ENCODE results near the gene OR8D2.

Gene OR8D2, protein sequence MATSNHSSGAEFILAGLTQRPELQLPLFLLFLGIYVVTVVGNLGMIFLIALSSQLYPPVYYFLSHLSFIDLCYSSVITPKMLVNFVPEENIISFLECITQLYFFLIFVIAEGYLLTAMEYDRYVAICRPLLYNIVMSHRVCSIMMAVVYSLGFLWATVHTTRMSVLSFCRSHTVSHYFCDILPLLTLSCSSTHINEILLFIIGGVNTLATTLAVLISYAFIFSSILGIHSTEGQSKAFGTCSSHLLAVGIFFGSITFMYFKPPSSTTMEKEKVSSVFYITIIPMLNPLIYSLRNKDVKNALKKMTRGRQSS

DNA sequence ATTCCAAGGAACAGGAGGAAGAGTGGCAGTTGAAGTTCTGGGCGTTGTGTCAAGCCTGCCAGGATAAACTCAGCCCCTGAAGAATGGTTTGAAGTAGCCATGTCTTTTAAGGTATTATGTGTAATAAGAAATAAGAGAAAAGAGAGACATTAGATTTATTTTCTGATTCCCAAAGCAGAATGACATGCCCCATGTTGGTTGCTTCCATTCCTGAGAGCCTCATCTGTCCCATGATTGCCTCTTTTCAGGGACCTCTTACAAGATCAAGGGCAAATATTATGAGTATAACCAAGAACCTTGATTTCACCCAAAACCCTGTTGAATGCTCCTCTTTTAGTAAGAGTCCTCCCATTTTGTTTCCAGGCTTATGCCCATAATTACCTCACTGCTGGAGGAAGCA is at the start of gene OR8D2:
TSS of gene OR8D2 (minus strand) at position 101 of the 400 bp plus-strand sequence. CDS start at position 101, 0 bp downstream.
- DNase-seq, result no peak

DNA sequence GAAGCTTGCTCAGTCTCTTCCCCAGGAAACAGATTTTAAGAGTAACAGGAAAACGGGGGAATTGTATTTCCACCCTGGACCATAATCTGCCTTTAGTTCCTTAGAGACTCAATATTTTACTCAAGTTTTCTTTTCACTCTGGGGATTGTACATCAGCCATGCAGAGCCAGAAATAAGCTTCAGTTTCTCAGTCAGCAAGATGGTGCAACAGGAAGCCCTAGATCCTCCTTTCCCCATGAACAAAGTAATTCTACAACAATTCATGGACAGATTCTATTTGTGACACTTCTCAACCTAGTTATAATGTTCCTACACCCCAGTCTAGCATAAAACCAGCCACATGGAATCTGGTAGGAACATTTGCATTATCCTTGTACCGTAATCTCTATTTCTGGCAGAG is 39.6 kb upstream of the OR8D2 start:
- peak; percentile 13 to 27 (median 24) for DNase-seq

DNA sequence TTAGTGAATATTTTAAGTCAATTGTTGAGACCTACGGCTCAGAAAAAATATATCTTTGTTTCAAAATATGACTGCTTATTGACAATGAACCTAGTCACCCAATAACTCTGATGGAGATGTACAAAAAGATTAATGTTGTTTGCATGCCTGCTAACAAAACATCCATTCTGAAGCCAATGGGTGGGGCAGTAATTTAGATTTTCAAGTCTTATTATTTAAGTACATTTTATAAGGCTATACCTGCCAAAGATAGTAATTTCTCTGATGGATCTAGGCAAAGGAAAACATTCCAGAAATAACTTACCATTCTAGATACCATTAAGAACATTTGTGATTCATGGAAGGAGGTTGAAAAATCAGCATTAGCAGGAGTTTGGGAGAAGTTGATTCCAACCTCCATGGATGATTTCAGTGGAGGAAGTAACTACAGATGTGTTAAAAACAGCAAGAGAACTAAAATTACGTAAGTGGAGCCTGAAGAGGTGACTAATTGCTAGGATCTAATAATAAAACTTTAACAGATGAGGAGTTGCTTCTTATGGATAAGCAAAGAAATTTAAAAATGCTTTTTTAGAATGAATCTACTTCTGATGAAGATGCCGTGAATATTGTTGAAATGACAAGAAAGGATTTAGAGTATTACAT is 26.4 kb upstream of the OR8D2 start:
- peak; percentile 24 to 67 (median 59) for DNase-seq

DNA sequence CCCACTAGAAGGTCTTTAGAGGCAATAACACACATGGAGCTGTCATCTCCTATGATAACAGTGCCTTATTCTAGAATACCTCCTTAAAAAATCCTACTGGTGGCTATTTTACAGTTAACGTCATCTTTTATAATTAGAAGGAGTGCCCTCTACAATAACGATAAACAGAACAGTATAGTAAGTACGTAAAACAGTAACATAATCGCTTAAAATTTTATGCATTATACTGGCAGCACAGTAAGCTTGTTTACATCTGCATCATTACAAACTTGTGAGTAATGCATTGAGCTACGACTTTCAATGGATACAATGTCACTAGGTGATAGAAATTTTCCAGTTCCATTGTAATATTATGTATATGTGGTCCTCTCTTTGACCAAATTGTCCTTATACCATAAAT is 24.3 kb upstream of the OR8D2 start:
- no peak for DNase-seq

DNA sequence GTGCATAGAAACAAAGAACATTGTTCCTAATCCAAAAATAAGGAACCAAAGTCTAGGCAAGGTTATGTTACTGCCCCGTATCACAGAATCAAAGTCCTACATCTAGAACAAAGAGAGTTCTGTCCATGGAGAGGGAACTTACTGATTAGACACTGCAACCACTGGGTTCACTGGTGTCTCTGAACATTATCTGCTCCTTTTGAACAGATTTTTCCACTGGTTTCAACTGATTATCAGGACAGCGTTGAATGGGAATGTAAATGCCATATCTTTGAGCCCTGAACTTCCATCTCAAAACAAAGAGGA is 20.1 kb upstream of the OR8D2 start:
- DNase-seq, result no peak

DNA sequence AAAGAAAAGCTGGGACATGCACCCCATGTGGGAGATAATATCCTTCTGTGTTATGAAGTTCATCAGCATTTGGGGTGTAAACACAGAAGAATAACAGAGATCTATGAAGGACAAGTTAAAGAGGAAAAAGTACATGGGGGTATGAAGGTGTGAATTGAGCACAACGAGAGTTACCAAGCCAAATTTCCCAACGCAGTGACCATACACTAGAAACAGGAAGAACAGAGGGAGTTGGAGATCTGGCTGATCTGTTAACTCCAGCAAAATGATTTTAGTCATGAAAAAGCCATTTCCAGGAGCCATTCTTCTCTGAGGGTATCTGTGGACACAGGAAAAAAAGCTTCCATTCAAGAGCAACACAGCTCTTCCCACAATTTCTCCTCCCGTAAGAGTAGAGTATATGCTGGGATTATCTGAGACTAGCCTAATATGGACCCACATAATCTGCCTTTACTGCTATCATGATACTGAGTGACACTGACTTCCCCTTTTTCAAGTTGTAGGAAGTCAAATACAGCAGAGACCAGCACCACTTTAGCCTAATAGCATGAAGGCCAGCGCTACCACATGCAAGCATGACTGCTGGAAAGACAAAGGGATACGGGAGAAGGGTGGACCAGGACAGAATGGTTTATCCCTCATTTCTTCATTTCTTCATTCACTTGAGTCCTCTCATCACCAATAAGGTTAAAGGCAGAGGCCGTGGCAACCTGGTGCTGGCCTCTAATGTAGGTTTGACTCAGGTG is 19.6 kb upstream of the OR8D2 start:
- DNase-seq, result peak; percentile 20 to 53 (median 43)

DNA sequence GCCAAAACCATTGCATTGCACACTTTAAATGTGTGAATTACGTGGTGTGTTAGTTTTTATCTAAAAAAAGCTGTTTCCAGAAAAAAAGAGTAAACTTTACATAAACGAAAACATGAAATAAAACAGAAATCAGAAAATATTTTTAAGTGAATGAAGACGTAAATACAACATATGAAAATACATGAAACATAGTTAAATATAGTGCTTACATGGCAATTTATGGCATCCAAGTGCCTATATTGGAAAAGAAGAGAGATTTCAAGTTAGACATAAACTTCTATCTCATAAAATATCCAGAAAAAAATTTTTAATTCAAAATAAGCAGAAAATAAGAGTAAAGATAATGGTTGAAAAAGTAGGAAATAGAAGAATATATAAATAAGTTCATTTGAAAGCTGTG is 11.9 kb upstream of the OR8D2 start:
- no peak for DNase-seq

DNA sequence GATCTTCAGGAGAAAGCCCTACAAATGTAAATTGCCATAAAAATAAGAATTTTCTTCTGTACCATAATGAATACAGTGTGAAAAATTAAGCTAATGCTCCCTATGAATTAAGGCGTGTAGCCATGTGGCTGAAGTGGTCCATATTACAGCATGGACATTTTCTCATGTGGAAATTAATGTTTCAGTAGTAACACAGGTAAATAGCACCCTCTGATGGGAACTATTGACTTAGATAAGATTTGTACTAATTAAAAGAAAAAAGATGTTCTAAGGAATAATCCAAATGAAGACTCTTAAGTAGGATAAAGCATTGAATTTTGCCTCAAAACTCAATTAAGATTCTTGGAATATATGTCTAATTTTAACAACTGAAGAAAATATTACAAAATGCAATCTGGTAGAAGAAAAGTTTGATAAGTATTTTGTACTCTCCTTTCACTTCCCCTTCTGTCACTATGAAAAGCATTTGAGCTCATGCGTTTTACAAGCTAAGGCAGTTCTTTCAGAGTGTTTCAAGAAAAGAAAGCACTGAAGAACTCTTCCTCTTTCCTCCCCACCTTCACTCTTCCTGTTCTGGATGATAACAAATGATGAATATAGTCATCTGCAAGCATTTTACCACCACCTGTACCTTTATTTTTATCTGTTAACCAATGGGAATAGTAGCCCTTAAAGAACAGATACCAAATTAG is 9.9 kb upstream of the OR8D2 start:
- peak; percentile 39 to 77 (median 57) for DNase-seq

DNA sequence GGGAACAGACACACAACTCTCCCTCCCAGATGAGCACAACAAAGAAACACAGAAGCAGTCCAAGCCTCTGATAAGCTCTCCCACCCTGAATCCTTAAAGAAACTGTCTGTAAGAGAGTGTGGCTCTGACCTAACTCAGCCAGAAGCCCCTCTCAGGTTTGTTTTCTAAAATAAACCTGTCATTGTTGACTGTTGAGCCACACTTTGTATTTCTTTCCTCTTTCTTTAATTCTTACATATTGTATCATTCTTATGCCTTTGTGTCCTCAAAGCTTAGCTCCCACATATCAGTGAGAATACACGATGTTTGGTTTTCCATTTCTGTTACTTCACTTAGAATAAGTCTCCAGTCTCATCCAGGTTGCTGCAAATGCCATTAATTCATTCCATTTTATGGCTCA is 7.8 kb upstream of the OR8D2 start:
- no peak for DNase-seq

DNA sequence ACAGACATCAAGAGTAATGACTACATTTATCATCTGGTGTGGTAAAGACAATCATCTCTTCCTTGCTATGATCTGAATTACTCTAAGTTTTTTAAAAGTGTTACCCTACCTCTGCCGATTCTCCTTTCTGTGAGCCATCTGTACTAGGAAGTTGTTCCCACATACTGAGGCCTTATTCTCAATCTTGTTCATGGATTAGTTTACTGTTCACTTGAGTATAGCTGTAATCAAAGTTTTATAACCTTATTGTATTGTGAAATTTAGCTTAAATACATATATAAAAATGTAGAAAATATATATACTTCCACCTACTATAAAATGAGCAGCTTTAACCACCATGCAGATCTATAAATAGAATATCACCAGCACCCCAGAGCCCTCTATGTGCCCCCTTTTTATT is 2.4 kb upstream of the OR8D2 start:
- DNase-seq, result no peak

DNA sequence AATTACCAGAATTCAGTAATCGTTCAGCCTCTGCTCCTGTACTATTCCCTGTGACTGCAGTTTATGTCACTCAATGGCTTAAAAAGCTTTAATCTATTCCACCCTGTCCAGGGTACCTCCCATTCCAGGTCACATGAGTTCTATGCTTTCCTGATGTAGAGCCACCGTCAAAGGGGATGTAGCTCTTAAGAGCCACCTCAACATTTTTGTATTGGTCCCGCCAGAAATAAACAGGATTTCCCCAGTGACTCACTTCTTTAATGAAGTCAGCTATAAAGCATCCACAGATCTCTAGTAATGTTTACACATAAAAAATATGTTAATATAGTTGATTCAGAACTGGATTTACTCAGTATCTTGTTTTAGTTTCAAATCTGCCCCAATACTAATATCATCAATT is 4.9 kb downstream of the OR8D2 start:
- peak; percentile 64 to 83 (median 74) for DNase-seq

DNA sequence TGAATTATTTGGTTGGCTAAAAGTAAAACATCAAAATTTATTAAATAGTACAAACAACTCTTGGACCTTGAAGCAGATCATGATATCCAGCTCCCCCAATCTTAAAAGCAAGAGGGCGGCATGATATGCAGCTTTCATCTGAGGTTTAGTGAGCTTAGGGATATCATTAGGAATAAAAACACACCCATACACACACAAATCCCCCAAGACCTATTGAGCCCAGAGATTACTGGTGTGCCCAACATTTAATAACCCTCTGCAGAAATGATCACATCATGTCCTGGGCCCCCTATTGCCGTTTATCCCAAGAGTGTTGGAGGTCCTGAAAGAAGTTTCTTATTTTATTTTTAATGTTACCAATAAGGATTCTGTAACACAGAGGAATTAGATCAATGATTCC is 6.1 kb downstream of the OR8D2 start, which contains the start of gene OR8D1:
TSS of gene OR8D1 (minus strand) at position 101 of the 400 bp plus-strand sequence. CDS start 3,183 bp downstream, outside the sequence.
- DNase-seq, result no peak

DNA sequence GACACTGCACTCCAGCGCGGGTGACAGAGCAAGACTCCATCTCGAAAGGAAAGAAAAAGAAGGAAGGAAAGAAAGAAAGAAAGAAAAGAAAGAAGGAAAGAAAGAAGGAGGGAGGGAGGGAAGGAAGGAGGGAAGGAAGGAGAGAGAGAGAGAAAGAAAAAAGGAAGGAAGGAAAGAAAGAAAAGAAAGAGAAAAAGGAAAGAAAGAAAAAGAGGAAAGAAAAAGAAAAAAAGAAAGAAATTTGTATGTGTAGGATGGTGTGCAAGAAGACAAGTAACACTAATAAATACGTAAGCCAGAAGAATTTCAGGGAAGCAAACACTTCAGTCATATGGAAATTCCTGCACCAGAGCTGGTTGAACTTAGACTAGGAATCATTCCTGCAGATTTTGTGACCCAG is 6.9 kb downstream of the OR8D2 start:
- DNase-seq, result no peak

DNA sequence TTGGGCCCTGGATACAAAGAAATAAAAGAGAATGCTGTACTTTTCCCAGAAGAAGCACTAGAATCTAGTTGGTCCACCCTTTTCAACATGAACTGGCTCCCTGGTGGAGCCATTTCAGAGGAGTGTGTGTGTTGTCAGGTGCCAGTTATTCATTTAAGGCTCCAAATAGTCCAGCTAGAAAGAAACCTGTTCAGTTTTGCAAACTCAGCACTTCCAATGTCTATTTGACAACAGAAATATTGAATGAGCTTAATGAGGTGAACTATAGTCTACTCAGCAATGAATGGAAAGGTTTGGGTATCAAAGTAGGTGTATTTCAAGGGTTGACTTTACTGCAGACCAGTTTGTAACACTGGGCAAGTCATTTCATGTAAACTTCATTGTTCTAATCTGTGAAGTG is 8.3 kb downstream of the OR8D2 start:
- no peak for DNase-seq

DNA sequence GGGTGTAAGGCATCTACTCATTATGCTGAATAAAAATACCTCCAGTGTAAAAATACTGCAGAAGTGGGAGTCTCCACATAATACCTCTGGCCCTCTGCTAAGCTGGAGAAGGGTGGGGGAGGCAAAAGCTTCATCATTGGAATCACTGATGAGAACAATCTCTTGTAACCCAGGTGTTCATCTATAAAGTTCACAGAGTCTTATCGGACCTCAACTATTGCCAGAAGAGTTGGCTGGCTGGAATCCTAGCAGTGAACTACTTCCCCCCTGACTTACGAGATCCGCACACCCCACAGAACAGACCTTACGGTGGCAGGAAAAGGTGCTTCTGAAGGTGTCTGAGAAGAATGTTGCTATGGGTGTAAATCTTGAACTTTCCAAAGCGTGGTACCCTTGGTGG is 8.7 kb downstream of the OR8D2 start:
- no peak for DNase-seq

DNA sequence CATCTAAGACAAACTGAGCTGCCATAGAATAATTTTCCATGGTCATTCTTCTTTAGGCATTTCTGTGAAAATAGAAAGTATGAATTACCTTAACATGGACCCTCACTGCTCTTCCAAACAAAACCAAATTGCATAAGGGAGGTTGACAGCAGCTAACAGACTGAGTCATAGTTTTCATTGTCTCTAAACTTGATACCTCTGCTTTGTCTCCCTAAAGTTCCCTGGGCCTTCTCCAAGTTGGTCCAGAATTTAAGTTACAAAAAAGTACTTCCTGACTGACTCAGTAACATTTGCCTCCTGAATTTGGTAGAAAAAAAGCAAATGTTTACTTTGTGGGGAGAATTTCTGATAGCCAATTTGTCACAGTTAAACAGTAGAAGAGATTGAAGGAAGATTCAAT is 9.3 kb downstream of the OR8D2 start:
- no peak for DNase-seq

DNA sequence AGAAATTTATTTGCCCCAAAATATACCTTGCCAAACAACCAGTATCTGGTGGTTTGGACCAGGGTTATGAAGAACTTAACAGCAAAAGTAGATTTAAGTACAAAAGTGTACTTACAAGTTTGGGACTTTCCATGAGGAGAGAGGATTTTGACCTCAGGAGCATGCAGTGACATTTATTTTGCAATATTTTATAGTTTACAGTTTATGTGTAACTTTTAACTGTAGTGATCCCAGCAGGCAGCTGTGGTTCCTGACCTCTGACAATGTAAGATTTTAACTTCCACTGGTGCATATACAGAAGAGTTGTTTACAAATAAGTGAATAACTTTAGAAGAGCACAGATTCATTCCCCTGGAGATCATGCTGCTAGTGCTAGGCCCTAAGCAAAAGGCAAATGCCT is 12.9 kb downstream of the OR8D2 start:
- no peak for DNase-seq

DNA sequence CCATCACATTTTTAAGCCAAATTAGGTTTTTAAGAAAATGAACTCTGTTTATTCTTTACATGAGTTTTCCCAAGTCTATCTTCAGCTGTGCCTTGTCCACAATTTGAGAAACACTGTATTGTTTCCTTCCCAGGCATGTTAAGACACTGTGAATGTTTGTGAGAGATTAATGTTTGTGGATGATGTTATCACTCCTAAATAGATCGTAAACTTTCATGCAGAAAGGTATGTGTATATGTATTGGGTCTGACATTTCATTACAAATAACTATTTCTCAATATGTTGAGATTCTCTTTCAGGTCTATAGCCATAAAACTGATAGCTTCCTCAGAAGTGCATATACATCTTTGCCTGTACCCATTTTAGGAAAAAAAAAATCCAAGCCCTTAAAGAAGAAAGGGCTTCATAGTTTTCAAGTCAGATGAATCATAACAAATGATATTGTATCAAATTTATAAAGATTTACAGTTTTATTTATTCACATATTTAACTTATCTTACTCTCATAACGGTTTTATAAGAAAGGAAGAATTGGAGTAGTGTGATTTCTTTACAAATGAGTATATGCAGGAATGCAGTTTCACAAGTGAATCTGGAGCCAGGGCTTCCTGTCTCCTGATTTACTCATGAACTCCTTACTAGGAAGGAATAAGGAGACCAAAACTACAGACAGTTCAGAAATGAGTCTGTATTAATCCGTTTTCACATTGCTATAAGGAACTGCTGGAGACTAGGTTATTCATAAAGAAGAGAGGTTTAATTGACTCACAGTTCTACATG is 17.5 kb downstream of the OR8D2 start:
- DNase-seq, result no peak

DNA sequence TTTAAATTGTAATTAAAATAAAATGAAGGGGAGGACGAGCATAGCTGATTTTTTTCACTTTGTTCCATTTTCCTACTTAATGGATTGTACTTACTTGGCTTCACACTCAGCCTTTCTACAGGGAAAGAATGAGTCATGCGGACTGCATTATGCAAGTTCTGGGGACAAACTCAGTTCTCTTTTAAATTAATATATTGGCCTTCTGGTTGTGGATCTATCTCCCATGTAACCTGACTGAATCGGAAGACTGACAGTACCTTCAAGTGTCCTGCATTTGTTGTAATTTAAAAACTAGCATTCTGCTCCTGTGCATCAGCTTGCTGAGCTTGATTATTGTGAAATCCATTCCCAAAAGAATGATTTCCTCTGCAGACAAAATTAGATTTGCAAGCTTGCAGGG is 18.4 kb downstream of the OR8D2 start:
- DNase-seq, result peak in 2 of 3 donors; percentile 65 to 69

DNA sequence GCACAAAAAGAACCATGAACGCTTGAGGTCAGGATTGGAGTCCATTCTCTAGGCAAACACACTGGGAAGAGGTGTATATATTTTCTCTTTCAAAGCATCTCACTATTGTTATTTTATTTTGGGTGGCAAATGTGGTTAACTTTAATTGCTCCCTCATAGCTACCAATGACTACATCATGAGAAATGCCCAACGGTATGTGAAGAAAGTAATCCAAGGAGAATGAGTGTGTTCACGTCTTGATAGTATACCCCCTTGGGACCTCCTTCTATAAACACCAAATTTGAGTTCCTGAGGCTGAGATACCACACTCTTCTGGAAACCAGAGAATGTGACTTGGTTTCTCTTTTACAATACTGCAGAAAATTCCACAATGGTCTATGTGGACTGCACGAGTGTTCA is 22.1 kb downstream of the OR8D2 start:
- DNase-seq, result no peak

DNA sequence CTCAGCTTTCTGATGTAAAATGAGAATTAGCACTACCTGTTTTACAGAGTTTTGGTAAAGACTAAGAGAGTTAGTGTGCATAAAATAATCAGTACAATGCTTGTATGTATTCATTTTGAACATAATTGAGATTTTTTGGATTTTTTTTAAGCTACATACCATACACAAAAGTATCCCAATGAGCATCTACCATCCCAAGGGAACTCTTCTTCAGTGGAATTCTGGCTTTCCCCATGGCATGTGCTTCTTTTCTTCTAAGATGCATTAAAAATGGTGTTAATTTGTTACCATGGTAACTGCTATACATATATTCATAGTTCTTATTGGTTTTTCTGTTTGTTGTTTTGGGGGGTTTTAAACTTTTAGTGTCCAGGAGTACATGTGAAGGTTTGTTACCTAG is 24.0 kb downstream of the OR8D2 start:
- DNase-seq, result no peak

DNA sequence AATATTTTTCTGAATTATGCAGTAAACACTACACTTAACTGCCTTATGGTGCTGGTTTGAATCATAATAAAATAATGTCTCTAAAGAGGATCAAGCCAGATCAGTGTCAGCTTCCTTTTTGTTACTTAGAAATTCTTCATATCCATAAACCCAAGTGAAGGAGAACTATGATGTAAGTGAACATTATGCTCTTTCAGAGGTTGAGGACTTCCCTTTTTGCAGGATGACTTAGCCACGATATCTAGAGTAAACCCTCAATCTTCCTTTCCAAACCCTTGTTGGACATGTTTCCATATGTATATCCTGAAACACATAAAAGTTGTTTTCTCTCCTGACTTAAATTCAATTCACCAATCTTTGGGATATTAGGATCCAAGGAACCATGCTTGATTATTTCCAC is 25.3 kb downstream of the OR8D2 start:
- DNase-seq, result peak; percentile 36 to 70 (median 69)
